Activated CD8-positive, alpha-beta memory T cell treated with anti-CD3 and anti-CD28 coated beads, Interleukin-2, amount 50 U/mL, for 24 hours (primary cell): ENCODE data around the gene PRR14L.
"Not testable (repeated sequence)": the region's sequence is repeated elsewhere in the genome, so short reads cannot be mapped to it uniquely, and the experiment has no call there.

ENCODE experiments used
- DNase-seq: peaks from one replicate; pipeline ENCODE4 v3.0.0-alpha.2; 2020; ENCODE audit errors: extremely low read depth

The PRR14L gene

DNA sequence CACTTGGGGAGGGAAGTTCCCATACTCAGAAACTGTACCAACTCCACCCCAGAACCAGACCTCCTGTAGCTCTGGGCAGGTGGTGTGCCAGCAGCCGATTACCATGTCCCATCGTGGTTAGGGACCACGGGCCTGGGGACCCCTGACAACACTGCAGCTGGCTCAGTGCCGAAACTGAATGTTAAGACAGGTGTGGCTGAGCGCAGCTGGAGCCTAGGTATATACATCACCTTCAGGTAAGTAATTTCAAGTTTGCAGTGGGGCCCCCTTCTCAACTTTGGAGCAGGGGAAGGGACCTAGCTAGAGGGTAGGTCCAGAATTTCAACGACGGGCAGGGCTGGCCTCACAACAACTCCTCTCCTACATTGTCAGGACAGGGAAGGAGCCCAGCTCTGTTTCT lies 67.2 kb downstream of the PRR14L start:
- DNase-seq, result no peak

DNA sequence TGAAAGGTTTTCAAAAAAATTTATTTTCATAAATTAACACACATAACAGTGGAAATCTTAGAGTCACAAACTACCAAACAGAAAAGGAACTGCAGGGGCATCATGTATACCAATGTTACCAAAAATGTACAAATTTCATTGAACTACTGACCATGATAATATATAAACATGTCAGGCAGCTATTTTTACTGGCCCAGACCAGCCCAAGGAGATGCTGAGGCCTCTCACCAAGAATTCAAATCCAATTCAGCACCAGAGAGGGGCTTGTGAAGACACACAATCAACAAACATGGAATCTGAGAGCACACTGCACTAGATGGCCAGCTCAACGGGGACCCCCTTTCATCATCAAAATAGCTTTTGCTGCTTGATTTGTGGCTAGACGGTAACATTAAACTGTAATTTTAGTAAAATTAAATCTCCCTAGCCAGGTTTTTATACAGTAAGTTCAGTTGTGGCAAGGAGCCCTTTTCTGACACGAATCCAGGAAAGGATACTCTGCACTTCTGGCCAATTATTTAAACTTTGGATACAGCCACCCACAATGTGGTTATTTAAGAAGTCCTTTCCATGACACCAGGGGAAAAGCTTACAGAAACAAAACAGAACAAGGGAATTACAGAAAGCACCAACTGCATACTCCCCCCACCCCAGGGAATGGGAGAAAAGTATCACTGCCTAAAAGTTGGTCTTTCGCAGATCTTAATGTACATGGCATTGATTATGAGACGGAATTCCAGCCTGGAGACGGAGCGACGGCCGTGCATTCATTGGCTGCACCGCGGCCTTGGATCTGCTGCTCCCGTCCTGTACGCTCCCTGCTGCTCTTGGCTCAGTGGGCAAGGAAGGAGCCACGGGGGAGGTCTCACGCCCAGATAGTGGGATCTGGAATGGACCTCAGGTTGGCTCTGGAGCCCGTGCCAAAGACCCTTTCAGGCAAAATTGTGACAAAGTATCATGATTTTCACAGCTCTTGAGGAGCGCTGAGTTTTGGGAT lies 68.3 kb downstream of the PRR14L start:
- no peak for DNase-seq

- DNase-seq, result no peak
Measured at GRCh38 chr22:31680861-31681341, 69.0 kb downstream of the PRR14L start.

DNA sequence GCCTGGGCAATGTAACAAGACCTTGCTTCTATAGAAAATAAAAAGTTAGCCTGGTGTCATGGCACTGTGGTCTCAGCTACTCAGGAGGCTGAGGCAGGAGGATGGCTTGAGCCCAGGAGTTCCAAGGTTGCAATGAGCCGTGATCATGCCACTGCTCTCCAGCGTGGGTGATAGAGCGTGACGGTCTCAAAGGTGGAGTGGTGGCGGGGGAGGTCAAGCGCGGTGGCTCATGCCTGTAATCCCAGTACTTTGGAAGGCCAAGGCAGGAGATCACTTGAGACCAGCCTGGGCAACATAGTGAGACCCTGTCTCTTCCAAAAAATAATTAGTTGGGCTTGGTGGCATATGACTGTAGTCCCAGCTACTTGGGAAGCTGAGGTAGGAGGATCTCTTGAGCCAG lies 71.2 kb downstream of the PRR14L start:
- DNase-seq, result no peak

- DNase-seq, result peak; percentile 86
Measured at GRCh38 chr22:31676700-31677099, 73.2 kb downstream of the PRR14L start.

- not testable (repeated sequence) for DNase-seq
Measured at GRCh38 chr22:31674219-31674618, 75.7 kb downstream of the PRR14L start.

GRCh38 chr22:31668849-31669248 lies 81.1 kb downstream of the PRR14L start:
- not testable (repeated sequence) for DNase-seq

- DNase-seq, result no peak
Measured at GRCh38 chr22:31662668-31663037, 87.3 kb downstream of the PRR14L start.

GRCh38 chr22:31661851-31662667 lies 87.9 kb downstream of the PRR14L start, which contains the start of gene PISD:
Gene PISD, minus strand, starts transcription at chr22:31662215. Its CDS starts 7 bp downstream, at chr22:31662208.
- peak; percentile 93 for DNase-seq

GRCh38 chr22:31660860-31661341 lies 89.0 kb downstream of the PRR14L start:
- DNase-seq, result not testable (repeated sequence)

GRCh38 chr22:31659246-31659645 lies 90.7 kb downstream of the PRR14L start:
- DNase-seq, result no peak

- no peak for DNase-seq
Measured at GRCh38 chr22:31654408-31654807, 95.5 kb downstream of the PRR14L start.

- DNase-seq, result no peak
Measured at GRCh38 chr22:31653944-31654343, 96.0 kb downstream of the PRR14L start.

GRCh38 chr22:31652911-31653684 lies 96.8 kb downstream of the PRR14L start:
- no peak for DNase-seq

DNA sequence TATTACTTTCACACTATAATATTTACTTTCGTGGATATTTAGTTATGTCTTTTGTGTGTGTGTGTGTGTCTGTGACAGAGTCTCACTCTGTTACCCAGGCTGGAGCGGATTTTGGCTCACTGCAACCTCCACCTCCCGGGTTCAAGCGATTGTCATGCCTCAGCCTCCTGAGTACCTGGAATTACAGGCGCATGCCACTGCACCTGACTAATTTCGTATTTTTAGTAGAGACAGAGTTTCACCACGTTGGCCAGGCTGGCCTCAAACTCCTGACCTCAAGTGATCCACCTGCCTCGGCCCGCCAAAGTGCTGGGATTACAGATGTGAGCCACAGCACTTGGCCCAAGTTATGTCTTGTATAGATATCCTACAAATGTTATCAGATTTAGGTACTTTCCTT lies 97.8 kb downstream of the PRR14L start:
- DNase-seq, result no peak

GRCh38 chr22:31651664-31652063 lies 98.3 kb downstream of the PRR14L start:
- no peak for DNase-seq

GRCh38 chr22:31650391-31650790 lies 99.5 kb downstream of the PRR14L start:
- DNase-seq, result no peak

- DNase-seq, result no peak
Measured at GRCh38 chr22:31647523-31648320, 102.2 kb downstream of the PRR14L start.

GRCh38 chr22:31647066-31647465 lies 102.9 kb downstream of the PRR14L start:
- DNase-seq, result no peak

GRCh38 chr22:31646186-31647019 lies 103.5 kb downstream of the PRR14L start:
- no peak for DNase-seq
